Calu3 (cell line): ENCODE results near the gene PDGFRB. TPM values are rescaled to one million over a fixed set of nuclear protein-coding genes. Genes with fewer than 3 reads are reported as not detected.

Source experiments
- BruUV-seq: library from RNA; stranded (reverse); fragments of 400-500 nt; replicated peaks from 2 replicates; lab custom pipeline; 2021; lab: Mats Ljungman, UMichigan
- CTCF ChIA-PET: fragments of 300-600 bp; sonication (Branson Sonifier 250); formaldehyde crosslinking; loops from one replicate; lab custom pipeline; 2022; ENCODE audit warnings: antibody characterized with exemption; lab: Charles Lee
- DNase-seq: peaks from one replicate; pipeline ENCODE4 v3.0.0; 2022
- H3K27ac Mint-ChIP-seq: one replicate; pipeline ENCODE4 v1.8.0; 2022; ENCODE audit warnings: mixed read lengths; ENCODE audit not compliant: unreplicated experiment
- H3K27me3 Mint-ChIP-seq: one replicate; pipeline ENCODE4 v1.8.0; 2022; ENCODE audit warnings: mixed read lengths; ENCODE audit not compliant: unreplicated experiment
- H3K36me3 Mint-ChIP-seq: one replicate; pipeline ENCODE4 v1.8.0; 2022; ENCODE audit warnings: mild to moderate bottlenecking, moderate library complexity, mixed read lengths; ENCODE audit not compliant: insufficient read depth, unreplicated experiment
- H3K4me1 Mint-ChIP-seq: one replicate; pipeline ENCODE4 v1.8.0; 2022; ENCODE audit warnings: mild to moderate bottlenecking, low read depth, mixed read lengths; ENCODE audit not compliant: unreplicated experiment
- H3K4me3 Mint-ChIP-seq: one replicate; pipeline ENCODE4 v1.8.0; 2022; ENCODE audit warnings: mild to moderate bottlenecking, low read depth, moderate library complexity, mixed read lengths; ENCODE audit not compliant: unreplicated experiment
- H3K9me3 Mint-ChIP-seq: one replicate; pipeline ENCODE4 v1.8.0; 2022; ENCODE audit warnings: low read depth, mixed read lengths; ENCODE audit not compliant: unreplicated experiment
- intact Hi-C: fragments of 100-400 bp; cut with micrococcal nuclease; formaldehyde crosslinking; loops from one replicate; pipeline ENCODE4 v1.10.0; 2022; ENCODE audit not compliant: unreplicated experiment
- total RNA-seq: library from RNA; stranded (reverse); gene quantifications from 2 replicates; pipeline ENCODE4 v1.2.3, GENCODE V29; 2022
- TF ChIP-seq, protein P1 (sequence below): fragments of 200-600 bp; IDR thresholded peaks from one replicate; pipeline ENCODE4 v1.8.0; 2022; ENCODE audit warnings: antibody characterized with exemption; ENCODE audit not compliant: unreplicated experiment

PDGFRB gene
- total RNA-seq, 1 experiment from 2014 or later = not detected

DNA sequence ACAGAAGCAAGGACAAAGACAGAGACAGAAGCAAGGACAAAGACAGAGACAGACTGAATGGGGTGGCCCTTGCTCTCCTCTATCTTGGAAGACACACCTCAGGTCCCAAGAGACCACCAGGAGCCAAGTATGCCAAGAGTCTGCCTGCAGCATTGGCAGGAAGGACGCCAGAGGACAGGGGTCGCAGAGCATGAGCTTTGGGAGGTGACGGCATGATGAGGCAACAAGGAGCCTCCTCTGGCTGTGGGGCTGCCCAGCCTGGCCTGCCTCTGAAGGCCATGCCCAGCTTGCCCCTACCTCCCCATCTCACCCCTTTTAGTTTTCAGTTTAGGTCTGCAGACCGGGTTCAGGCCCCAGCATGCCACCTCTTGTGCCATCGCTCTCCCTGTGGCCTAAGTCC, 17.6 kb downstream of the PDGFRB start:
- Mint-ChIP-seq H3K9me3 (no peaks in the 10 kb centered on the region), H3K27me3 (peaks cover 68% of the 10 kb centered on the region), H3K4me1 (peaks cover 11% of the 10 kb centered on the region), H3K27ac (no peak overlapping the region), H3K36me3 (no peaks in the 10 kb centered on the region), H3K4me3 (no peak overlapping the region)
- BruUV-seq = no TSS peak
- DNase-seq = no peak
- TF ChIP-seq, protein P1, sequence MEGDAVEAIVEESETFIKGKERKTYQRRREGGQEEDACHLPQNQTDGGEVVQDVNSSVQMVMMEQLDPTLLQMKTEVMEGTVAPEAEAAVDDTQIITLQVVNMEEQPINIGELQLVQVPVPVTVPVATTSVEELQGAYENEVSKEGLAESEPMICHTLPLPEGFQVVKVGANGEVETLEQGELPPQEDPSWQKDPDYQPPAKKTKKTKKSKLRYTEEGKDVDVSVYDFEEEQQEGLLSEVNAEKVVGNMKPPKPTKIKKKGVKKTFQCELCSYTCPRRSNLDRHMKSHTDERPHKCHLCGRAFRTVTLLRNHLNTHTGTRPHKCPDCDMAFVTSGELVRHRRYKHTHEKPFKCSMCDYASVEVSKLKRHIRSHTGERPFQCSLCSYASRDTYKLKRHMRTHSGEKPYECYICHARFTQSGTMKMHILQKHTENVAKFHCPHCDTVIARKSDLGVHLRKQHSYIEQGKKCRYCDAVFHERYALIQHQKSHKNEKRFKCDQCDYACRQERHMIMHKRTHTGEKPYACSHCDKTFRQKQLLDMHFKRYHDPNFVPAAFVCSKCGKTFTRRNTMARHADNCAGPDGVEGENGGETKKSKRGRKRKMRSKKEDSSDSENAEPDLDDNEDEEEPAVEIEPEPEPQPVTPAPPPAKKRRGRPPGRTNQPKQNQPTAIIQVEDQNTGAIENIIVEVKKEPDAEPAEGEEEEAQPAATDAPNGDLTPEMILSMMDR = no peak
- intact Hi-C loops = no loop called here
- CTCF ChIA-PET = no interaction called here

DNA sequence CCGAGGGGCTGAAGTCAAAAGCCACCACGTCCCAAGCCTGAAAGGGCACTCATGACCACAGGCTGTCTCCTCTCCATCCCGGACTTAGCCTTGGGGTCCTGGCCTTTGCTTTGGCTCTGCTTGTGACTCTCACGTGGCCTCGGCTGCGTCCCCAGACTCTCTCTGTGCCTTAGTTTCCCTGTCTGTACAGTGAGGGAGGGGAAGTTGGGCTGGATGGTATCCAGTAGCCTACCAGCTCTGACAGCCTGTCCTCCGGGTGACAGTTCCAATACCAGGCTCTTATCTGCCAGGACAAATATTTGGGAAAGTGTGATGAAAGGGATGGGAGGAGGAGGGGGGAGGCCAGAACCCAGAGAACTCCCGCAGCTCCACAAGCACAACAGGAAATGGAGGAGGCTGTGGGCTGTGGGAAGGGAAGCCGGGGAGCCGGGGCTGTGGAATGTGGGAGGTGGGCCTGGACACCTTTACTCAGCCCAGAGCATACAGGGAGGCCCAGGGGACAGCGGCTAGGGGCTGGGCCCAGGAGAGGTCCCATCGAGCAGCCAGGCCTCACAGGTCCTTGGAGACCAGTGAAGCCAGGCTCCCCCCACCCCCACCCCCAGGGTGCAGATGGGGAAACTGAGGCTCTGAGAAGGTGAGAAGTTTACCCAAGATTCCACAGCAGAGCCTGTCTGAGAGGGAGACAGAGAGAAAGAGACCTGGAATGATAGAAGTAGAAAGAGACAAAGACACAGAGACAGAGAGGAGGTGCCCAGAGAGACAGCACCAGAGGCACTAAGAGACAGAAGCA, 18.3 kb downstream of the PDGFRB start:
- no peak for DNase-seq
- H3K36me3 Mint-ChIP-seq = no peaks in the 10 kb centered on the region
- H3K4me3 Mint-ChIP-seq = no peak overlapping the region
- intact Hi-C loops = no loop called here
- BruUV-seq = no TSS peak
- no peak overlapping the region for H3K27ac Mint-ChIP-seq
- CTCF ChIA-PET = no interaction called here
- no peaks in the 10 kb centered on the region for H3K9me3 Mint-ChIP-seq
- peaks cover 7% of the 10 kb centered on the region for H3K4me1 Mint-ChIP-seq
- peaks cover 70% of the 10 kb centered on the region for H3K27me3 Mint-ChIP-seq
- TF ChIP-seq, protein P1 = no peak

DNA sequence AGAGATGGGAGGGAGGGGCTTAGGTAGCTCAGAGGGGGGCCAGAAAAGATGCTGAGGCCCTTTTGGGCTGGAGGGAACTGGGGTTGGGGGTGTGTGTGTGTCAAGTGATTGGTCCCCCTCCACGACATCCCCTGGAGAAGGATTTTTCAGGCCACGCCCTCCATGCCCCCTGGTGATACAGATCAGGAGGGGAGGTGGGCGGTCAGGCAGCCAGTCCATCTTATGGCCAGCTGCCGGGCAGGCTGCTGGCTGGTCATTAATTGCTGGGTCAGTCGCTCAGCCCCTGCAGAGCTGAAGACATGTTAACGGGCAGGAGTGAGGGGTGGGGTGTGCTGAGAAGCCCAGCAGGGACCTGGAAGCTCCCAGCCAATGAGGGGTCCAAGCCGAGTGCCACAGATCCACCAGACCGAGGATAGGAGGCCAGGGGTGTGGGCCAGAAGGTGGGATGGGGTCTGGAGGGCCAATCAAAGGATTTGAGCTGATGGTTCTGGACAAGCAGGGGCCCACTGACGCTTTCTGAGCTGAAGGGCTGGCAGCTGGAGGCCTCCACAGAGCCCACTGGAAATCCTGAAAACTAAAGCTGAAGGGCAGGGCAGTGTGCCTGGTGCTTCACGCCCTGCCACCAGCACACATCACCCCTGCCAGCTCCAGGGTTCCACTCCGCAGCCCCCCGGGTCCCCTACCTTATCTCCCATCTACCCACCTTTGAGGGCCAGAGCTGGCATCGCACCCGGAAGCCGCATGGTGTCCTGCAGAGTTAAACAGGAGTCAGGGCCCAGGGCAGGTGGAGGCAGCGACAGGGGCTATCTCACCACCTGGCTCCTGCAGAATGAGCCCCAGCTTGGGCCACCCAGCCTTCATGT, 19.1 kb downstream of the PDGFRB start:
- no peak for DNase-seq
- intact Hi-C loops = no loop called here
- no peak overlapping the region for H3K4me3 Mint-ChIP-seq
- H3K9me3 Mint-ChIP-seq = no peaks in the 10 kb centered on the region
- H3K36me3 Mint-ChIP-seq = no peaks in the 10 kb centered on the region
- H3K27ac Mint-ChIP-seq = no peak overlapping the region
- CTCF ChIA-PET = interaction anchor here (1.2 kb wide), 1 partner anchor 26 kb away, joined by 3 read pairs; no protein-coding TSS in a partner anchor
- TF ChIP-seq, protein P1 = no peak
- no TSS peak for BruUV-seq
- H3K27me3 Mint-ChIP-seq = peaks cover 70% of the 10 kb centered on the region
- H3K4me1 Mint-ChIP-seq = peaks cover 7% of the 10 kb centered on the region

DNA sequence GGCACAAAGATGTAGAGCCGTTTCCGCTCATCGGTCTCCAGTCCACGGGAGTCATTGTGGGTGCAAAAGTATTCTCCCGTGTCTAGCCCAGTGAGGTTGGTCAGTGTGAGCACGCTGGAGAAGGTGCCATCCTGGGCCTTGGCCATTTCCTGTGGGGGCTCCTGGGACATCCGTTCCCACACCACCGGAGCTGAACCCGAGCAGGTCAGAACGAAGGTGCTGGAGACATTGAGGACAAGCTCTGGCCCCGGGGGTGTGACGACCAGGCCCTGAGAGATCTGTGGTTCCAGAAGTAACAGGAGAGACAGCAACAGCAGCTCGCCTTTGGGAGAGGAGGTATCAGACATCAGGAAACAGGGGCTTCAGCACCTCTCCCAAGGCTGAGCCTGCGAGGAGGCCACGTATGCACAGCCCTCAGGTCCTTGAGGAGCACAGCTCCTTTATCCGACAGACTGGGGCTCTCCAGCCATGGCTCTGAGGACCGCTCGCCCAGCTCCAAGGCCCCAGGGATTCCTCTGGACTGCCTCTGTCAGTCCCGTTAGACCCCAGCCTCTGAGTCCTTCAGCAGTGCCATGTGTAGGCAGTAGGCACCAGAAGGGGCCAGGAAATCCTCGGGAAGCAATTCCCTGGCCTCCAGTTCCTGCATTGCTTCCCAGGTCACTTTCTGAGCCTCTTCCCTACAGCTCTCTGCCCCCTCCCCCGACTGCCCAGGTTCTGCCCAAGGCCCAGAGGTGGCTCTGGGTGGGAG, 19.9 kb downstream of the PDGFRB start:
- Mint-ChIP-seq H3K27ac (no peak overlapping the region), H3K4me1 (peaks cover 7% of the 10 kb centered on the region), H3K4me3 (no peak overlapping the region), H3K36me3 (no peaks in the 10 kb centered on the region), H3K9me3 (no peaks in the 10 kb centered on the region), H3K27me3 (peaks cover 67% of the 10 kb centered on the region)
- TF ChIP-seq, protein P1 = no peak
- no peak for DNase-seq
- intact Hi-C loops = no loop called here
- BruUV-seq = no TSS peak
- CTCF ChIA-PET = interaction anchor here (0.5 to 1.9 kb wide), 4 partner anchors 10 to 327 kb away, joined by 3 to 6 read pairs (median 4); no protein-coding TSS in a partner anchor
